ENCODE measurements around the gene EPHA10.
"Not testable (repeated sequence)": the region's sequence is repeated elsewhere in the genome, so short reads cannot be mapped to it uniquely, and the experiment has no call there.

The EPHA10 gene

DNA sequence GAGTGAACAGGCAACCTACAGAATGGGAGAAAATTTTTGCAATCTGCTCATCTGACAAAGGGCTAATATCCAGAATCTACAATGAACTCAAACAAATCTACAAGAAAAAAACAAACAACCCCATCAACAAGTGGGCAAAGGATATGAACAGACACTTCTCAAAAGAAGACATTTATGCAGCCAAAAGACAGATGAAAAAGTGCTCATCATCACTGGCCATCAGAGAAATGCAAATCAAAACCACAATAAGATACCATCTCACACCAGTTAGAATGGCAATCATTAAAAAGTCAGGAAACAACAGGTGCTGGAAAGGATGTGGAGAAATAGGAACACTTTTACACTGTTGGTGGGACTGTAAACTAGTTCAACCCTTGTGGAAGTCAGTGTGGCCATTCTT lies 6.5 kb upstream of the EPHA10 start:
- H3K4me1 ChIP-seq (ENCODE audit: control insufficient read depth in 5 of 5, insufficient read depth in 5 of 5, low read length in 5 of 5); H3K9ac ChIP-seq (ENCODE audit: low read length in 5 of 5); H3K4me3 ChIP-seq (ENCODE audit: low read depth in 1 of 5, low read length in 5 of 5); H3K27ac ChIP-seq (ENCODE audit: low read depth, low read length); H3K36me3 ChIP-seq (ENCODE audit: control insufficient read depth in 5 of 5, insufficient read depth in 5 of 5, low read length in 5 of 5); H3K9me3 ChIP-seq (ENCODE audit: control insufficient read depth in 5 of 5, low read length in 5 of 5): not testable (repeated sequence)
- peaks cover 4 to 15% (median 7%) of the 10 kb centered on the region in 5 donors for H3K27me3 ChIP-seq (ENCODE audit: control insufficient read depth in 5 of 5, insufficient read depth in 4 of 5, low read length in 5 of 5)

DNA sequence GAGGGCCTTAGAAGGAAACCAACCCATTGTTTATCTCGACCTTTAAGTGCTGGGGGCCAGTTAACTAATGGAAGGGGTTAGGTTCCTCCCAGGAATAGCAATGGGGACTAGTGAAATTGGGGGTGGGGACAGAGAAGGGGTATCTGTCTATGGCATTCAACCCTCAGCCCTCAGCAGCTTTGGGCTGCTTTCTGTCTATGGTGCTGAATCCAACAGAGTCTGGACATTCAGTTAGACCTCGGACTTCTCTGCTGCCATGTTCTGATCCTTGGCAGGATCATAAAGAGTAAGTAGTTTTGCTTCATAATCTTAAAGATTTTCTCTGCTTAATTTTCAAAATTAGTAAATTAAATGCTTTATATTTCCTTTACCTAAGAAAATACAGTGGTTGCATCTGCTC lies 2.6 kb upstream of the EPHA10 start:
- Histone ChIP-seq H3K9me3 (ENCODE audit: control insufficient read depth in 5 of 5, low read length in 5 of 5) (peaks cover 0 to 2% (median 0%) of the 10 kb centered on the region in 5 donors), H3K27ac (ENCODE audit: low read depth, low read length) (no peak overlapping the region), H3K27me3 (ENCODE audit: control insufficient read depth in 5 of 5, insufficient read depth in 4 of 5, low read length in 5 of 5) (peaks cover 33 to 53% (median 42%) of the 10 kb centered on the region in 5 donors), H3K9ac (ENCODE audit: low read length in 5 of 5) (no peak overlapping the region), H3K4me1 (ENCODE audit: control insufficient read depth in 5 of 5, insufficient read depth in 5 of 5, low read length in 5 of 5) (peaks cover 0 to 5% (median 0%) of the 10 kb centered on the region in 5 donors), H3K4me3 (ENCODE audit: low read depth in 1 of 5, low read length in 5 of 5) (no peak overlapping the region), H3K36me3 (ENCODE audit: control insufficient read depth in 5 of 5, insufficient read depth in 5 of 5, low read length in 5 of 5) (no peaks in the 10 kb centered on the region)

DNA sequence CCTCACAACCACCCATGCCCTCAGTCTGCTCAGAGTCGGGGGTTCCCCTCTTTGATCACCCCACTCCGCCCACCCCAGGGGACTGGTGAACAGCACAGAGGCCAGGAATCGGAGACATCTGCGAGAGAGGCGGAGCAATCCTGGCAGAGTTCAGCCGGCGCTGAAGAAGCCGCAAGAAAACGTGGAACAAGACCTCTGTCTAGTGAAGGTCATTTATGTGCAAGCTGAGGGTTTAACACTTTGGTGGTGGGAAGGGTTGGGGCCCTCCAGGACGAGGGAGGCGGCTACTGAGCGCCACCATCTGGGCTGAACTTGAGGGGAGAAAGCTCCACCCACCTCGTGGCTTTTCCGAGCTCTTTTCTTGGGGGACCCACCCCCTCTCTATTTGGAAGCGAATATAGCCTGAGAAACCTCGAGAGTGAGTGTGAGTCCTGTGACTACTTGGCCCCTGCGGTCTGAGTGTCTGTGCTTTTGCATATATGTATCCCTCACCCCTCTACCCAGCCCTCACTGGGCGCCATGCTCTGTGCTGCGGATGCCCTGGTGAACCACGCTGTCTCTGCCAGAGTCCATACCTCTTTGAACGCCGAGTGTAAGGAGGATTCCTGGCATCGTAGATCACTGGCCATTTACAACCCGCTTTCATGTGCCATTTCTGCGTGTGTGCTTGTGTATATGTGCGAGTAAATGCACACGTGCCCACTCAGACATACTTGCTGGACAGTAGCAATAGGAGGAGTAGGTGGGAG lies 1.2 kb upstream of the EPHA10 start:
- H3K4me1 ChIP-seq (ENCODE audit: control insufficient read depth in 5 of 5, insufficient read depth in 5 of 5, low read length in 5 of 5) = peaks cover 0 to 5% (median 0%) of the 10 kb centered on the region in 5 donors
- H3K4me3 ChIP-seq (ENCODE audit: low read depth in 1 of 5, low read length in 5 of 5) = no peak overlapping the region
- H3K9me3 ChIP-seq (ENCODE audit: control insufficient read depth in 5 of 5, low read length in 5 of 5) = peaks cover 0 to 3% (median 0%) of the 10 kb centered on the region in 5 donors
- no peak overlapping the region for H3K27ac ChIP-seq (ENCODE audit: low read depth, low read length)
- peaks cover 42 to 67% (median 52%) of the 10 kb centered on the region in 5 donors for H3K27me3 ChIP-seq (ENCODE audit: control insufficient read depth in 5 of 5, insufficient read depth in 4 of 5, low read length in 5 of 5)
- no peak overlapping the region for H3K9ac ChIP-seq (ENCODE audit: low read length in 5 of 5)
- H3K36me3 ChIP-seq (ENCODE audit: control insufficient read depth in 5 of 5, insufficient read depth in 5 of 5, low read length in 5 of 5) = no peaks in the 10 kb centered on the region

DNA sequence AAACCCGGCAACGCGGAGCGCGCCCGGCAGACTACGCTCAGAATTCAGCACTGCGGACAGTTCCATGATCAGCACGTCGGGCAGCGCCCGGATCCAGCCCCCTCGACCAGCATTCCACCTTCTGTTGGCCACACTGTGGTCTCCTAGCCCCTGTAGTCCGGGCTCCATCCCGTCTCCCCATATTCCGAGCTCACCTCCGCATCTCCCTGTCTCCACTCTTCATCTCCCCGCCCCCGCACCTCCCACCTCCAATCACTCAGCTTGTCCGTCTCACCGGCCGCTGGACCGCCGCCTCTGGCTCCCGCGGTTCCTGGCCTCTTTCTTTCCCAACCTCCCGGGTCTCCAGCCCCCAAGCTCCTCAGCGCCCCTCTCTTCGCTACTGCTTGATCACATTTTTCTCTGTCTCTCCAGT lies 500 bp downstream of the EPHA10 start:
- no peak overlapping the region for H3K4me3 ChIP-seq (ENCODE audit: low read depth in 1 of 5, low read length in 5 of 5)
- H3K27me3 ChIP-seq (ENCODE audit: control insufficient read depth in 5 of 5, insufficient read depth in 4 of 5, low read length in 5 of 5) = peaks cover 42 to 76% (median 52%) of the 10 kb centered on the region in 5 donors
- no peaks in the 10 kb centered on the region for H3K36me3 ChIP-seq (ENCODE audit: control insufficient read depth in 5 of 5, insufficient read depth in 5 of 5, low read length in 5 of 5)
- H3K27ac ChIP-seq (ENCODE audit: low read depth, low read length) = no peak overlapping the region
- no peak overlapping the region for H3K9ac ChIP-seq (ENCODE audit: low read length in 5 of 5)
- H3K4me1 ChIP-seq (ENCODE audit: control insufficient read depth in 5 of 5, insufficient read depth in 5 of 5, low read length in 5 of 5) = peaks cover 0 to 5% (median 0%) of the 10 kb centered on the region in 5 donors
- peaks cover 0 to 3% (median 0%) of the 10 kb centered on the region in 5 donors for H3K9me3 ChIP-seq (ENCODE audit: control insufficient read depth in 5 of 5, low read length in 5 of 5)

DNA sequence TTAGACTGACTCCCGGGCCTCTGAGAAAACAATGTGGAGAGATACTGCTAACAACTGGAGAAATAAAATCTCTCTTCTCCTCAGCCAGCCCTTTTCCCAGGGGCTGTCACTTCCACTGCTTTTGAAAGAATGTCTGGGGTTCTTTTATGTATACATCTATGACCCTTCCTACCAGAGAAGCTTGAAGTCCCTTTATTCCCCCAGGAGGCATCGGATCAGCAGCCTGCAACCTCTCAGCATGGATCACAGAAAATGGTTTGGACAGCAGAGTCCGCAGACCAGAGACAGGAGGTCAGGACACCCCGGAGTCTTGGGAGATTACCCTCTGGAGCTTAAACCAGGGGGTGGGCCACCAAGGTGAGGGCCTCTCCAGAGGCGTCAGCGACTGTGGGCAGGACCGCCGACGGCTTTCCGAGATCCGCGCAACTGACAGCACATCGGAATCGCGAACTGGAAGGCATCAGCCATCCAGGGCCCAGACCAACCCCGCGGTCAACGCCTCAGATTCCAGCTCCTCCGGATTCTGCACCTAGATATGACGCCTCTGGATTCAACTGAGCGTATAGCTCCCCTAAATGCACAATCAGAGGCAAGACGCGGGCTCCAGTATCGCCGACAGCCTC lies 1.0 kb downstream of the EPHA10 start:
- Histone ChIP-seq H3K9ac (ENCODE audit: low read length in 5 of 5) (no peak overlapping the region), H3K4me3 (ENCODE audit: low read depth in 1 of 5, low read length in 5 of 5) (no peak overlapping the region), H3K4me1 (ENCODE audit: control insufficient read depth in 5 of 5, insufficient read depth in 5 of 5, low read length in 5 of 5) (peaks cover 0 to 5% (median 0%) of the 10 kb centered on the region in 5 donors), H3K36me3 (ENCODE audit: control insufficient read depth in 5 of 5, insufficient read depth in 5 of 5, low read length in 5 of 5) (no peaks in the 10 kb centered on the region), H3K27me3 (ENCODE audit: control insufficient read depth in 5 of 5, insufficient read depth in 4 of 5, low read length in 5 of 5) (peaks cover 42 to 81% (median 52%) of the 10 kb centered on the region in 5 donors), H3K9me3 (ENCODE audit: control insufficient read depth in 5 of 5, low read length in 5 of 5) (peaks cover 0 to 3% (median 0%) of the 10 kb centered on the region in 5 donors), H3K27ac (ENCODE audit: low read depth, low read length) (no peak overlapping the region)

DNA sequence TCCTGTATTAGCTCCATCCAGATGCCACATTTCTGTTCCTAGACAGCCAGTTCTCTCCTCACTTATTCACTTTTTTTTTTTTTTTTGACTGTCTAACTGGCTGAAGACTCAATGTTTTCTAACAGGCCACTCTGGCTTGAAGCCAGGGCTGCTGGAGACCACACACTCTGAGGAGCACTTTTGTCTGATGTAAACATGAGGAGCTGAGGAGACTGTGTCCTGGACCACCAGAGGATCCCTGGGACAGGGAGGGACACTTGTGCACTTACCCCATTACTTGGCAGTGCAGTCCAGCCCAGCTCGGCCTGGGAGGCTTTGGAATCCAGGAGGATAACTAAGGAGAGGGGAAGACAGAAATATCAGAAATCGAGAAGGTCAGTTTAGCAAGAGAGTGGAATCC lies 2.4 kb downstream of the EPHA10 start:
- Histone ChIP-seq H3K27me3 (ENCODE audit: control insufficient read depth in 5 of 5, insufficient read depth in 4 of 5, low read length in 5 of 5) (peaks cover 42 to 80% (median 57%) of the 10 kb centered on the region in 5 donors), H3K27ac (ENCODE audit: low read depth, low read length) (no peak overlapping the region), H3K4me3 (ENCODE audit: low read depth in 1 of 5, low read length in 5 of 5) (no peak overlapping the region), H3K4me1 (ENCODE audit: control insufficient read depth in 5 of 5, insufficient read depth in 5 of 5, low read length in 5 of 5) (peaks cover 0 to 5% (median 0%) of the 10 kb centered on the region in 5 donors), H3K9me3 (ENCODE audit: control insufficient read depth in 5 of 5, low read length in 5 of 5) (peaks cover 0 to 3% (median 0%) of the 10 kb centered on the region in 5 donors), H3K36me3 (ENCODE audit: control insufficient read depth in 5 of 5, insufficient read depth in 5 of 5, low read length in 5 of 5) (no peaks in the 10 kb centered on the region), H3K9ac (ENCODE audit: low read length in 5 of 5) (no peak overlapping the region)

- H3K4me3 ChIP-seq (ENCODE audit: low read depth in 1 of 5, low read length in 5 of 5) = no peak overlapping the region
- H3K27me3 ChIP-seq (ENCODE audit: control insufficient read depth in 5 of 5, insufficient read depth in 4 of 5, low read length in 5 of 5) = peaks cover 36 to 77% (median 55%) of the 10 kb centered on the region in 5 donors
- H3K9ac ChIP-seq (ENCODE audit: low read length in 5 of 5) = no peak overlapping the region
- no peak overlapping the region for H3K27ac ChIP-seq (ENCODE audit: low read depth, low read length)
- H3K4me1 ChIP-seq (ENCODE audit: control insufficient read depth in 5 of 5, insufficient read depth in 5 of 5, low read length in 5 of 5) = peaks cover 0 to 5% (median 0%) of the 10 kb centered on the region in 5 donors
- H3K9me3 ChIP-seq (ENCODE audit: control insufficient read depth in 5 of 5, low read length in 5 of 5) = peaks cover 0 to 3% (median 0%) of the 10 kb centered on the region in 5 donors
- H3K36me3 ChIP-seq (ENCODE audit: control insufficient read depth in 5 of 5, insufficient read depth in 5 of 5, low read length in 5 of 5) = no peaks in the 10 kb centered on the region
Observed at GRCh38 chr1:37761416-37762095, 3.4 kb downstream of the EPHA10 start.

GRCh38 chr1:37759451-37759850 lies 5.5 kb downstream of the EPHA10 start:
- H3K4me1 ChIP-seq (ENCODE audit: control insufficient read depth in 5 of 5, insufficient read depth in 5 of 5, low read length in 5 of 5) = no peaks in the 10 kb centered on the region
- no peaks in the 10 kb centered on the region for H3K36me3 ChIP-seq (ENCODE audit: control insufficient read depth in 5 of 5, insufficient read depth in 5 of 5, low read length in 5 of 5)
- H3K27me3 ChIP-seq (ENCODE audit: control insufficient read depth in 5 of 5, insufficient read depth in 4 of 5, low read length in 5 of 5) = peaks cover 25 to 67% (median 45%) of the 10 kb centered on the region in 5 donors
- peaks cover 0 to 3% (median 0%) of the 10 kb centered on the region in 5 donors for H3K9me3 ChIP-seq (ENCODE audit: control insufficient read depth in 5 of 5, low read length in 5 of 5)
- H3K4me3 ChIP-seq (ENCODE audit: low read depth in 1 of 5, low read length in 5 of 5) = no peak overlapping the region
- H3K9ac ChIP-seq (ENCODE audit: low read length in 5 of 5) = no peak overlapping the region
- H3K27ac ChIP-seq (ENCODE audit: low read depth, low read length) = no peak overlapping the region

DNA sequence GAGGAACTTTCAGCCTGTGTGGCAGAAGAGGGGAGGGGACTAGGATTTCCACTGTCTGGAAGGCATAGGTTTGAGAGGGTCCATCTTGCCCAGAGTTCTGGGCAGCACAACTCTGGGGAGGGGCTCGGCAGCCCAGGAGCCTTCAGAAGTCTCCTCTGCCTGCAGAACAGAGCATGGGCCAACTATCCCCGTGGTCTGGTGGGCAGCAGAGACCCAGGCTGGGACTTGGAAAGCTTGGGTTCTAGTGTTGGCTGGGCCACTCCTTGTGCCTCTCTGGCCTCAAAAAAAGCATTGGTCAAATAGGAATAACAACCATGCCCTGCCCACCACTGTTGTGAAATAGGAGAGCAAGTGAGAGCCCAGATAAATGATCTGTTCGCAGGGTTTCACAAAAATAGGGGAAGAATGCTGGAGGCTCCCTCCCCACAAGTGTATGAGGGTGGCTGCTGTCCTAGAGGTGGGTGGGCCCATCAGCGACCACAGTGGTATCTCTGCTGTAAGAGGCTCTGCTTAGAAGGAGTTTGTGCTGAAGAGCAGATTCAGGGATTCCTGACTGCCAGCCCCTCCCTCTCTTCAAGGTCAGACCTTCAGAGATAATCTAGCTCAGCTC lies 8.9 kb downstream of the EPHA10 start:
- H3K9me3 ChIP-seq (ENCODE audit: control insufficient read depth in 5 of 5, low read length in 5 of 5) = no peaks in the 10 kb centered on the region
- peaks cover 15 to 55% (median 33%) of the 10 kb centered on the region in 5 donors for H3K27me3 ChIP-seq (ENCODE audit: control insufficient read depth in 5 of 5, insufficient read depth in 4 of 5, low read length in 5 of 5)

More for the DNA sequence above, 8.9 kb downstream of the EPHA10 start:
- H3K9ac ChIP-seq (ENCODE audit: low read length in 5 of 5) = no peak overlapping the region
- no peak overlapping the region for H3K4me3 ChIP-seq (ENCODE audit: low read depth in 1 of 5, low read length in 5 of 5)
- H3K36me3 ChIP-seq (ENCODE audit: control insufficient read depth in 5 of 5, insufficient read depth in 5 of 5, low read length in 5 of 5) = no peaks in the 10 kb centered on the region
- no peak overlapping the region for H3K27ac ChIP-seq (ENCODE audit: low read depth, low read length)
- H3K4me1 ChIP-seq (ENCODE audit: control insufficient read depth in 5 of 5, insufficient read depth in 5 of 5, low read length in 5 of 5) = peaks cover 0 to 4% (median 0%) of the 10 kb centered on the region in 5 donors
